CD1c-positive myeloid dendritic cell (primary cell): Measurements from ENCODE around the gene GNB1L.

Source experiments
- DNase-seq: peaks from one replicate; pipeline ENCODE4 v3.0.0-alpha.2; 2016; ENCODE audit errors: extremely low spot score

Gene GNB1L, protein sequence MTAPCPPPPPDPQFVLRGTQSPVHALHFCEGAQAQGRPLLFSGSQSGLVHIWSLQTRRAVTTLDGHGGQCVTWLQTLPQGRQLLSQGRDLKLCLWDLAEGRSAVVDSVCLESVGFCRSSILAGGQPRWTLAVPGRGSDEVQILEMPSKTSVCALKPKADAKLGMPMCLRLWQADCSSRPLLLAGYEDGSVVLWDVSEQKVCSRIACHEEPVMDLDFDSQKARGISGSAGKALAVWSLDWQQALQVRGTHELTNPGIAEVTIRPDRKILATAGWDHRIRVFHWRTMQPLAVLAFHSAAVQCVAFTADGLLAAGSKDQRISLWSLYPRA

DNA sequence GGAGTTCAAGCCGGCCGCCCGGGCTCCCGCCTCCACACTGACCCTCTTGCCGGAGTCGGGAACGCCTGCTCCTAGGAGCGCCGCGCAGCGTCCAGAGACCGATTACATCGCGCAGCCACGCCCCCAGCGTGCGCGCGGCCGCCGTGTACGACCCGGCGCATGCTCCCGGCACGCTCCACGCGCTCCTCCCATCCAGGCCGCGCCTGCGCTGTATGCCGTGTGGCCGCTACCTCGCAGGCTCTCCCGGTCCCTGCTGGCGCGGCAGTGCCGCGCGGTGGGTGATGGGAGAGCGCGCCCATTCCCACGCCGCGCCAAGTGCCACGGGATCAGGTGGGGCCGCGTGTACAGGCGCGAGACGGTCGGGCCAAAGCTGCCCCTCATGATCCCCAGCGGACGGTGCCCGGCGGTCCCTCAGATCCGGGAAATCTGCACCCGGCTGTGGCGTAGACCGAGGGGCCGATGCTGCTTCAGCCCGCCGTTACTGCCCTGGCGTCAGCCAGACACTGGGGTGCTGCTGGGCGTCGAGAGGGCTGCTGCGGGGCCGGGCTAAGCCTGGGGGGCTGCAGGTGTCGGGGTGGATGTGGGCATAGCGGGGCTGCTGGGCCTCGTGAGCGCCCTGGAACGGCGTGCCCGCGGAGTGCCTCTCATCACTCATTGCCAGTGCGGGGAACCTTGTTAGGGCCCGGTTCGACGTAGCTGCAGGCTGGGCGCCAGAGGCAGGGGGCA, at the start of gene GNB1L, which contains the start of gene RTL10:
Gene GNB1L, minus strand, starts transcription at position 97 of the 726 bp plus-strand sequence. CDS start 33,519 bp downstream, outside the sequence.
Gene RTL10, minus strand, starts transcription at position 97 of the 726 bp plus-strand sequence. CDS start 2,613 bp downstream, outside the sequence.
- DNase-seq = peak; percentile 99

DNA sequence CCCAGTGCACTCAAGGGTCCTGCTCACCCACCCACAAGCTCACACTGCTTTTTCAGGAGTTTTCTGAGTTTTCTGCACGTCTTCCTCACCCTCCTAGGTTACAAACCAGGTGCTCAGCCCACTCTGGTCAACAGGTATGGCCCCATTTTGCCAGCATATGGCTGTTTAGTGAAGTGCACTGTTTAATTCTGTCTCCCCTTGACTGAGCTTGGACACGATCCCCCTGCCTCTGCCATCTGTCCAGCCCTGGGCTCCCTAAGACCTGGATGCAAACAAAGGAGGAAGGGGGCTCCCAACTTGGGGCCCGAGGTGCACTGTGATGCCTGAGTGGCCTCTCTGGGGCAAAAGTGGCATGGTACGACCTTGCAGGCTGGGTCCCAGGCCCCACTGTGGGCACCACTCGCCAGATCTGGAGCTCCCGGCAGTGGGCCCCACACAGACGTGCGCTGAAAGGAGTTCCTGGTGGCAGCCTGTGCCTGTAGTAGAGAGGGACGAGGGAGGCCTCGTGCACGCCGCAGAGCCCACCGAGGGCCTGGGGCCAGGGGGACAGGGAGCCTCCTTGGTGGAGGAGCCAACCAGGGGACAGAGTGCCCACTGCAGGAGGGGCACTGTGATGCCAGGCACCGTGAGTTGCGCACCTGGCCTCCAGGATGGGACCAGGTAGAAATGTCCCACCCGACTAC, 49.6 kb upstream of the GNB1L start:
- no peak for DNase-seq

DNA sequence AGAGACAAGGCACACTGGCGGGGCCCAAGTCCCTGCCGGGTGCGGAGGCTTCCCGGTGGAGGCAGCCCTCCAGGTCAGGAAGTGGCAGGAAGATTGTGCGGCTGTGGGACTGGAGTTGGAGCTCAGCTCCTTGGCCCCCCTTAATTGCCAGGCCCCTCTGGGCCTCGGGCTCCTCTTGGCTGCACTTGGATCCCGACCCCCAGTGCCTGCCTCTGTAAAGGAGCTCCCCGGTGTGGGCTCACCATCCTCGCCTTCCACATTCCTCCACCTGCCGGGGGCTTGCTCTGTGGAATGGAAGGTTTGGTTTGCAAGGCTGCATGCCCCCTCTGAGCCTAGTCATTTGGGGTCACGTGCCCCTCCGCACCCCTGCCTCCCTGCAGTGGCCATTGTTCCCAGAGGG, 48.8 kb upstream of the GNB1L start:
- DNase-seq = no peak

DNA sequence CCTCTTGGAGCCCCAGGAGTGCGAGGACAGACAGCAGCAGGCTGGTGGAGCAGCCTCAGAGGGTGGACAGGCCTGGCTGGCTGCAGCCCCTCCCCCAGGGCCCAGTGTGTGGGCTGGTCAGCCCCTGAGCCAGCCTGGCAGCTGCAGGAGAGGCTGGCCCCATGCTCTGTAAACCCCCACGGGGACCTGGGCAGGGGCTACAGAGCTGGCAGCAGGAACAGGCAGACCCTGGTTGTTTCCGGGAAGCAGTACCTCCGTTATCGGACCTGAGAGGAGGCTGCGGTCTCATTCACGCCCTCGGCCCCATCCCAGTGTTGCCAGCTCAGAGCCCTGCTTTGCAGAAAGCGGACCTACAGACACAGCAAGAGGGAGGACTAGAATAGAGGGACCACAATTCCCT, 48.4 kb upstream of the GNB1L start:
- no peak for DNase-seq

DNA sequence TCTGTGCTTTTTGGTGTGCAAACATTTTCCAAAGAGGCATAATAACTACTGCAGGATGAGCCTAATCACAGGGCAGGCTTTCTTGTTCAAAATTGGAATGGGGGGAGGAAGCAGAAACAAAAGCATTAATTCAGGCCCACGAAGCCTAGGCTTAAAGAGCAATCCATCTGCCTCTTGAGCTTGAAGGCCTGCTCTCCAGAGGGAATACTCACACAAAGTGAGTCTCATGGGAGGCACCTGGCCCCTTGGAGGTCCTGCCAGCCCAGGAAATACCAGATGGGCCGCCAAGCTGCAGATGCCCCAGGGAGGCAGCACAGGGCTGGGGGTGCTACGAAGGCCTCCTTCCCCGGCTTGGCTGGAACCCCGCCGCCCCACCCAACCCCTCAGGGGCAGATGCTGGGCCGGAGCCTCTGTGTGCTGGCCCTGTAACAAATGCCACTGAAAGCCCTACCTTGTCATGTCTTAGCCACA, 47.6 kb upstream of the GNB1L start:
- DNase-seq = no peak

DNA sequence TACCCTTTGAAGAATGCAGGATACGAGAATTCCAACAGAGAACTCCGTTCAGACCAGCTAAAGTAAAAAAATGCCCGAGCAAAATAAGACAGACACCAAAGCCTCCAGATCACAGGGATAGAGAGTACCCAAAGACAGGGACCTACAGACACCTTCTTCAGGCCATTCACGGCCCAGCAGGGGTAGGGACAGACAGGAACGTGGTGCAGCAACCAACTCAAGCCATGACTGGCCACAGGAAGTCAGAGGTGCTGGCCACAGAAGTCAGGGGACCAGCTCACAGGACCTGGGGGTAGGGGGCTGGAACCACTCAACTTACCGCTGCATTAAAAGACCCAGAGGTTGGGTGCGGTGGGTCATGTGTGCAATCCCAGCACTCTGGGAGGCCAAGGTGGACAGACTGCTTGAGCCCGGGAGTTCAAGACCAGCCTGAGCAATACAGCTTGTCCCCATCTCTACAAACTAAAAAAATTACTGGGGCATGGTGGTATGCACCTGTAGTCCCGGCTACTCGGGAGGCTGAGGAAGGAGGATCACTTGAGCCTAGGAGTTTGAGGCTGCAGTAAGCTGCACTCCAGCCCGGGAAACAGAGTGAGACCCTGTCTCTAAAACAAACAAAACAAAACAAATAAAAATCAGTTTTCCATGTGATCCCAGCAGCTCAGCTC, 47.0 kb upstream of the GNB1L start:
- no peak for DNase-seq

DNA sequence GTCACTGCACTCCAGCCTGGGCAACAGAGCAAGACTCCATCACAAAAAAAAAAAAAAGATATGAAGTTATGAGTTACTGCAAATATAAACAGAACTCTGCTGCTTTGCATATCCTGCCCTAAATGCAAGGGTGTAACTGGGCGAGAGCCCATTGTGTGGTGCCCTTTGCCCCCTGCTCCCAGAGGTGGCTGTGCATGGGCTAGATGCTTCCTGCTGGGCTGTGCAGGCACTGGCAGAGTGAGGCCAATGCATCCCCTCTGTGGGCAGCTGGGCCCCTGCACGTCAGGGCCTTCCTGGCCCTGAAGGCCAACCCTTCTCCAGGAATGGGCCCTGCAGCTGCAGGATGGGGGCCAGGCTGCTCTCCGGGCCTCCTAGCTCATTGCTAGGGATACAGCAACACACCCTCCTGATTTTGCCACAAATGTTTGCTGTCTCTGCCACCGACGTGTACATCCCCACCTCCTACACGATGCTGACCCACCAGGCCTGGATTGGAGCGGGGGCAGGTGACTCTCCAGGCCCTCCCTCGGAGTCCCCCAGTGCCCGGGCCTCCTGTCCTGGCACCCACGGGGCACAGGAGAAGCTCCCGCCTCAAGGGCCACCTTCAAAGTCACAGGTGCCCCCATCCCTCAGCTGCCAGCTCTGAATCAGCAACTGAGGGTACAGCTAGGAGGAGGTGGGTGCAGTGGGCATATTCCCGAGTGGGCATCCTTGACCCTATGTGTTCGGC, 46.2 kb upstream of the GNB1L start:
- no peak for DNase-seq

DNA sequence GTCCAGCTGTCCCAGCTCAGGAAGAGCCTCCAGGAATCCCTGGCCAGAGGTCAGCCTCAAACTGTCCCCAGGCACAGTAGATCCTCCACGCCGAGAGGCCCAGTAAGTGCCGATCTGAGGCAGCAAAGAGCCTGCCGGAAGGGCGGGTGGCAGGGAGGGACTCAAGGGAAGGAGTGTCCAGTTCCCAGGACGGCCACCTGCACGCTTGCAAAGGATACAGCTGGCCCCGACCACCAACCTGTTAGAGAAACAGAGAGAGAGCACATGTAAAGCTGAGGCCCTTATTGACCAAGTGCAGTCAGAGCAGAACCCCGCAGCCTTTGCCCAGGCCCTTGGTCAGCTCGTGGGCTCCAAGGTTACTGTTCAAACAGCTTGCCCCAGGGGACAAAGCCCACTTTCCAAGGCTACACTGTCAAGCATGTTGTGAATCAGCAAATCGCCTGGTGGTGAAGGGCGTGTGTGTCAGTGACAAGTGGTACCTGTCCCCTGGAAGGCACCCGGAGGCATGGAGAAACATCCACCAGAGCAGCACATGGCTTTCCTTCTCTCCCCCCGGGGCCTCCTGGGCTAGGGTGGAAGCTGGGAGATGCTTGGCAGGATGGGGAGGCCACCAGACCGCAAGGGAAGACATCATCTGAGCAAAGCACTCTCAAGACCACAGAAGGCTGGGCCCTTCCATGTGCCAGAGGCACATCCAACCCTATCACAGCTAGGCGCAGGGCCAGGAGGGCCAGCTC, 44.3 kb upstream of the GNB1L start:
- no peak for DNase-seq

DNA sequence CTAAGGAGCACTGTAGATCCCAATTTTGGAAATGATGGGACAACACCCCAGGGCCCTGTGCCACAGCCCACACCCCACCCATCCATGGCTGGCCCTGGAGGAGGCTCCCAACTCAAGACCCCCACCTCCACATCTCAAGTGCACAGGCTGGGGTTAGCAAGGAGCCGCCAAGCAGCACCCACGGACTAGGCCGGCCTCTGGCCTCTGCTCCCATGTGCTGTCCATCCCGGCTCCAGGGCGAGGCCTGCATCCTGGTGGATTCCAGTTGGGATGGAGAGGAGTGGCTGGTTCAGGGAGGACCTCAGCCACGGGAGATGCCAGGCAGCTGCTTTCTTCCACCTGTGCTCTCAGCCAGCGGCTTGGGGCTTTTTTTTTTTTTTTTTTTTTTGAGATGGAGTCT, 43.5 kb upstream of the GNB1L start:
- no peak for DNase-seq

DNA sequence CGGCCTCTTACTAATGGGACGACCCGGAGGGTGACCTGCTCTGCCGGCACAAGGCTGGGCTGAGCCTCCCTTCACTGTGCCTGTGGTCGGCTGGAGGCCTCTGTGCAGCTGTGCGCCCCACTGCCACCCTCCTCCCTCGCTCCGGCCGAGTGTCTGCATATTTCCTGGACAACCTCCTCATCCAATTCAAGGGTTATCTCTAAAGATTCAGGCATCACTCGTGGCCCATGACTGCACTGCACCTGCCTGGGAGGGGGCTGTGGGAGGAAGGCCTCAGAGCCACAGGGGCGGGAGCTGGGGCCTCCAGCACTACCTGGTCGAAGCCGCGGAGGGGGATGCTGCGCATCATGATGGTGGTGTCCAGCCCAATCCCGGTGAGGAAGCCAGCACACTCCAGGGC, 43.1 kb upstream of the GNB1L start:
- no peak for DNase-seq

DNA sequence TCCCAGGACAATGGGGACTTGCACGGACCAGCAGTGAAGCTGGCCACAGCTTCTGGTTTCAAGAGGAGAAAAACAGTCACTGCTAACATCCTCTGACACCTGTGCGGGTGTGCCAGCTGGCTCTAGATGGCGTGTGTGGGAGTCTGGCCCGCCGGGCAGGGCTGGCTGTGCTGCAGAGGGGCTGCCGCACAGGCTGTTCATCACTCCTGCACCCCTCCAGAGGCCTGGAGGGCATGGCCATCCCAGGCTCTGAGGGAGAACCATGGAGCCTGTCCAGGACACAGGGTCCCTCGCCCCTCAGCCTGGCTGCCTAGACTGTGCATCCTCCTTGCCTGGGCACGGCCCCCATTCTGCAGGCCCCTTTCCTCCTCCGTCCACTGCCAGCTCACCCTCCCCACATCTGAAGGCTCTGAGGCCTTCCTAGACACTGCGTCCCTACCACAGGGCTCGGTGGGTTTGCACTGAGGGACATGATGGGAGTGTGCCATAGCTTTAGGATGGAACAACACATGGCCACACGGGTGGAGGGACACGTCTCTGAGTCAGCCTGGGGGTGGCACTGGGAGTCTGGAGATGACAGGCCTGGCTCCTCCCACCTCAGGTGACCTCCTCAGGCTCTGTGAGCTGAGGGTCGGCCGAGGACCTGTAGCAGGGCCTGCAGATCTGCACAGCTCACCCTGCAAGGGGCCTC, 42.1 kb upstream of the GNB1L start:
- no peak for DNase-seq

DNA sequence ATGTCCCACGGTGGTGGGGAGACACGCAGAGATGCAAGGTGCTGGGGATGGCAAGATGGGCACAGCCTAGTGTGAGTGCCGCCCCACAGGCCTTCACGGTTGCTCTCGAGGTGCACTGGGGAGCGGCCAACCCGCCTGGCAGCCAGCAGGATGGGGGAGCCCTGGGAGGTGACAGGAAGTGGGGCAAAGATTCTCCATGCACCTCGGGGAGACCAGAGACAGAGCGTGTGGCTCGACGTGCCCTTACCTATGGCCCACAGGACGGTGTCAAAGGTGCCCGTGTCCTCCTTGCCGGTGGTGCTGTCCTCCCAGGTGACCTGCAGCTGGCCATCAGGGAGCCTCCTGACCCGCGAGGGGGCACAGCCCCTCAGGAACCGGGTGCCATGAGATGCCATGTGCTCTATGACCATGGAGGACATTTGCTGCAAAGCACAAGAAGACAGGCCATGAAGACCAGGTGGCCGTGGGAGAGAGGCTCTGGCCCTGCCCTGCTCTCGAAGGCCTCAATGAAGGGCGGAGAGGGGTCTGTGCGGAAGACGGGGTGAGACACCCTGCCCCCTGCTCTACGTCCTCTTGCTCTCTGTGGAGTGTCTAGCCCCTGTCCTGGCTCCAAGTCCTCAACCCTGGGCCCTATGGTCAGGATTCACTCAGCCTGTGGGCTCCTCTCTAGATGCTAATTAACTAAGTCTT, 40.6 kb upstream of the GNB1L start:
- DNase-seq = no peak

DNA sequence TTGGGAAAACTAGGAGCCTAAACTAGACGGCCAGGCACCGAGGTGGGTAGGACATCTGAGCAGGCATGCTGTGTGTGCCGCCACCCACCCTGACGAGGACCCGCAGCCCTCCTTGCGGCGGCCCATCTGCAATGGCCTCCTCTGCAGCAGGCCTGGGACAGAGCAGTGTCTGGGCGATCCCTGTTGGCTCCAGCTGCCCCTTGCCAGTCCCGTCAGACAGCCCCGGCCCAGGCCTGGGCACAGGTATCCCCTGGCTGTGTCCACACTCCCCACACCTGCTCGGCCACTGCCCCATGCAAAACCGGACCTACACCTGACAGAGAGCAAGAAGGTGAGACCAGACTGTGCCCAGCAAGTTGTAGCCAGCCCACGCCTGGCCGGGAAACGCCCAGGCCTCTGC, 38.7 kb upstream of the GNB1L start:
- no peak for DNase-seq

DNA sequence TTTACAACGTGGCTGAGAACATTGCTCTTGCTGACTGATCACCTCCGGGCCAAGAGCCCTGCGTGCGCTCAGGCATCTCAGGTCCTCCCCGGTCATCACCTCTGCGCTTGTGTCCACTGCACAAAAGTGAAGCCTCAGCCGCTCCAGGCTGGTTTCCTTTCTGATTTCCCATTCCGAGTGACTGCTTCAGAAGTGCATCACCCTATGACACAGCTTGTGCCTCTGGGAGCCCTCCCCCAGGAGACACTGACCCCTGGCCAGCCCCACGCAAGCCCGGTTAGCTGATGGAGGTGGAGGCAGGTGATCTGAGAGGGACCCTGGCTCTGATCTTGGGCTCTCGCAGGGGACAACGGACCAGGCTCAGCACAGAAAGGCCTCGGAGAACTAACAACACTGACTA, 38.3 kb upstream of the GNB1L start:
- no peak for DNase-seq

DNA sequence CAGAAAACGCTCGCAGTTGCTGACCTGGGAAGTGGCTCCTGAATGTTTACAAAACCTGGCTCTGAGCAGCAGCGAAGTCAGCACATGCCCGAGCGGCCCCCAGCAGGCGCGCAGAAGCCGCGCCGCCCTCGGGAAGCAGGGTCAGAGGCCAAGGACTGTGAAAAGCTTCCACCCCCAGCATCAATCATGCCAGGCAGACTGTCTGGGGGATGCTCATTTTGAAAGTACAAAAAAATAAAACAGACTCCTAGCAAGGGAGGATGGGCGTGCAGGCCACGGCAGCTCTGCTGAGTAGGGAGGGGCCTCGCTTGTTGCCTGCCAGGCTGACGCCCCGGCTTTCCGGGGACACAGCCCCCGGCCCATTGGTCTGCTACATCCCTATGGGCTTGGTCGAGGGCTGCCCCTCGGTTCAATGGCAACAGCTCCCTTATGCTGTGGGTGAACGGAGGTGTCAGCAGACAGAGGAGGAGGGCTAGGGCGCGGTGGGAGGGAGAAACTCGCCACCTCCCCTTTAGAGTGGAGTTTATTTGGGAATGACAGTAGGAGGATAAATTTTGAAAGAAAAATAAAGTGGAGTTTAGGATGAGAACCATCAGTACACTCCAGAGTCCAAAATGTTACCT, 37.7 kb upstream of the GNB1L start:
- DNase-seq = no peak

DNA sequence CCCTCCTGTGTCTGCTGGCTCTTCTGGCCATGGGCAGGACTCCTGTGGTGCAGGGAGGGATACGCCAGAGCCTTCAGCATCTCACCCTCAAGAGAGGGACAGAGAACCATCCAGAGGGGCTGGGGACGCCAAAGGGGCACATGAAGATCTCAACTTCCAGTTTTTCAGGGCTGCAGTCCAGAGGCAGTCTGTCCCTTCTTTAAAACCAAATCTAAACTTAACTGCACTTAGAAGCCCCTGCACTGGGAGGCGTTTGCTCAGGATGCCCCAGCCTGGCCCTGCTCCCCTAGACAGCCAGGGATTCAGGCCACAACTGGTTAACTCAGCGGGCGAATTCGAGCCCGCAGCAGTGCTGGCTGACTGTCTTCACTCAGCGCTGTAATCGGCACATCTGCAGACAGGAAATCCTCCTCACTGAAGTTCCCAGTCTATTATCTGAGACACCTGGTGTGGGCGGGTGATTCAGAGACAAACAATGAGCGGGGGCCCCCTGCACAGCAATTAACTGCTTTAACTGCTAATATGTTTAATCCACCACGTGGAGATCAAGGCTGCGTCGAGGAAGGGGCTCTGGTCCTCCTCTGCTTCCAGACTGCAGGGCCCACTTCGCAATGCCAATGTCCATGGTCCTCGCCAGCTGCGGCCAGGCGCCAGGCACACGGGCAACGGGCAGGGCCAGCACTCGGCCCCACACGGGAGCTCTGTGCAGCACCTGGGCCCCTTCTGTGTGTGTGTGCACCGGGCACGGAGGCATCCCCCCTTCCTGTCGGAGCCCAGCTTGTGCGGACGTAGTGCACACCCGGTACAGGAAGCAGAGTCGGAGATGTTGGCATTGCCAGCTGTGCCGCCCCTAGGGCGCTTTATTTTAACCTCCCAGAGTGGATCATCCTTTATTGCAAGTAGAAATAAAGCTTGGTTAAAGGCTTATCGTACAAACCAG, 36.9 kb upstream of the GNB1L start:
- DNase-seq = peak; percentile 61

DNA sequence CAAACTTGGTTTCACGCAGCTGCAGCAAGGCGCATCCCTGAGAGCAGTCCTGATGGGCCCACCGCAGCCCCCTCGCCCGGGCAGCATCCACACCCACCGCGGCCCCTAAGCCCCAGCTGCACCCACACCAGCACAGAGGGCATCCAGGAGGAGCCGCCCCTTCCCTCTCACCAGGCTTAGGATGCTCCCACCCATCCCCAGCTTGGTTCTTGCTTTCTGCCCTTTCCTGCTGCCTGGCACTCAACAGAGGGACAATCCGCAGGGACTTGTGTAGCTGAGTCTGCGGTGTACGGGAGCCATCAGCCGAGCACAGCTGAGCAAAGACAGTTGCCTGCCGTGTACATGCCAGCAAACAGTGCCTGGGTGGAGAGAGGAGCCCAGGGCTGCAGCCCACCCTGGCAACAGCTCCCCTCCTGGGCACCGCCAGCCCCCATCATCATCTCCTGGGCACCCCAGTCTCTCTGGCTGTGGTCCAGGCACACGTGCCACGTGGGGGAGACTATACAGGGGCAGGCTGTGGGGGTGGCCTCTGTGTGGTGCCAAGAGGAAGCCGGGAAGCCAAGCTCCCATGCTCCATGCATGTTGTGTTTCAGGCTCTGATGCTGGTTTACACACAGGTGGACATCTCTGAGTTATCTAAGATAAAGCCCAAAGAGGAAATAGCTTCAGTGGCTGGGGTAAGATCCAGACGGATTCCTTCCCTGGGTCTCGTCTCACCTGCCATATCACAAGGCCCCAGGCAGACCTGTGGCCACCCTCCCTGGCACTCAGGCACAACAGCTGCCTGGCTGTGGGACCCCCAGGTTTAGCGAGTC, 36.0 kb upstream of the GNB1L start:
- no peak for DNase-seq
